CD4-positive, alpha-beta T cell (primary cell): ENCODE results near the gene SASH1. TPM values are rescaled to one million over a fixed set of nuclear protein-coding genes. Genes with fewer than 3 reads are reported as not detected.

Experiments used
- ATAC-seq: fragments of 200-7000 bp; cut with Tn5 transposase; one replicate; pipeline ENCODE4 v1.10.0; 2022; ENCODE audit warnings: mild to moderate bottlenecking; ENCODE audit not compliant: poor library complexity
- CTCF ChIA-PET: fragments of 350-600 bp; sonication (Branson Sonifier 250); formaldehyde crosslinking; loops from one replicate; lab custom pipeline; 2021; ENCODE audit warnings: antibody characterized with exemption, inconsistent platforms; lab: Charles Lee
- POLR2A ChIA-PET: fragments of 350-600 bp; sonication (Branson Sonifier 250); formaldehyde crosslinking; loops from one replicate; lab custom pipeline; 2021; ENCODE audit warnings: antibody characterized with exemption, inconsistent platforms; lab: Charles Lee
- DNase-seq, 14 experiments: peaks; one replicate each; pipeline ENCODE4 v3.0.0-alpha.2; 2013 to 2020; ENCODE audit warnings: mixed read lengths in 2 of 14
- H3K27ac ChIP-seq, 2 donors: one replicate each; pipeline versions ENCODE4 v1.5.1 to v1.7.0; 2013; ENCODE audit warnings: low read length in 2 of 2, low read depth in 1 of 2, mild to moderate bottlenecking in 1 of 2
- H3K27me3 ChIP-seq, 2 experiments: 1 replicate in 1 of 2; 2 replicates in 1 of 2; pipeline versions ENCODE4 v1.6.1 to v1.7.0; 2013; ENCODE audit warnings: low read length in 2 of 2, control low read depth in 1 of 2, mild to moderate bottlenecking in 1 of 2, moderate library complexity in 1 of 2; ENCODE audit not compliant: insufficient read depth in 2 of 2, control insufficient read depth in 1 of 2
- H3K36me3 ChIP-seq: one replicate; pipeline ENCODE4 v1.6.1; 2013; ENCODE audit warnings: low read length, control low read depth; ENCODE audit not compliant: insufficient read depth
- H3K4me1 ChIP-seq: one replicate; pipeline ENCODE4 v1.6.1; 2013; ENCODE audit warnings: low read length, control low read depth; ENCODE audit not compliant: insufficient read depth
- H3K4me3 ChIP-seq: one replicate; pipeline ENCODE4 v1.5.1; 2013; ENCODE audit warnings: mild to moderate bottlenecking, low read length, moderate library complexity
- H3K9me3 ChIP-seq, 2 experiments: 1 replicate in 1 of 2; 2 replicates in 1 of 2; pipeline versions ENCODE4 v1.6.1 to v1.7.0; 2013; ENCODE audit warnings: low read length in 2 of 2, mild to moderate bottlenecking in 2 of 2, control low read depth in 1 of 2, moderate library complexity in 1 of 2; ENCODE audit not compliant: control insufficient read depth in 1 of 2, insufficient read depth in 1 of 2
- H3K27ac Mint-ChIP-seq: one replicate; pipeline ENCODE4 v1.8.0; 2020; ENCODE audit warnings: mixed read lengths
- H3K27me3 Mint-ChIP-seq: one replicate; pipeline ENCODE4 v1.8.0; 2021; ENCODE audit warnings: mixed read lengths
- H3K36me3 Mint-ChIP-seq: one replicate; pipeline ENCODE4 v1.8.0; 2021; ENCODE audit warnings: low read depth, mixed read lengths
- H3K4me1 Mint-ChIP-seq: one replicate; pipeline ENCODE4 v1.8.0; 2021; ENCODE audit warnings: low read depth, mixed read lengths
- H3K4me3 Mint-ChIP-seq: one replicate; pipeline ENCODE4 v1.8.0; 2020; ENCODE audit warnings: mild to moderate bottlenecking, mixed read lengths
- H3K9me3 Mint-ChIP-seq: one replicate; pipeline ENCODE4 v1.8.0; 2020; ENCODE audit warnings: mixed read lengths
- intact Hi-C, 2 experiments: fragments of 100-400 bp; cut with DNase I in 1 of 2; cut with micrococcal nuclease in 1 of 2; formaldehyde crosslinking; loops; one replicate each; pipeline versions ENCODE4 v1.15.1 to v1.9.0; 2023 to 2025; cut with DNase I, micrococcal nuclease
- total RNA-seq, 174 experiments: library from RNA in 2 of 174; stranded (reverse) in 2 of 174; gene quantifications; one replicate each; pipeline ENCODE4 v1.2.3 and lab custom pipeline; 2021 to 2026
- TF ChIP-seq, protein P1 (sequence below): fragments of 200-600 bp; IDR thresholded peaks from one replicate; pipeline ENCODE4 v1.8.0; 2022; ENCODE audit warnings: antibody characterized with exemption, mild to moderate bottlenecking

The SASH1 gene
- total RNA-seq, 2 experiments from 2014 or later = 0.58 to 0.75 TPM

GRCh38 chr6:148303616-148304015 is 39.0 kb upstream of the SASH1 start:
- Histone ChIP-seq H3K4me1 (no peaks in the 10 kb centered on the region), H3K36me3 (no peaks in the 10 kb centered on the region), H3K27ac (no peak overlapping the region), H3K27me3 (no peaks in the 10 kb centered on the region), H3K9me3 (peaks cover 0 to 3% of the 10 kb centered on the region in 2 experiments), H3K4me3 (no peak overlapping the region)
- intact Hi-C loops = no loop called here
- Mint-ChIP-seq H3K27me3 (peaks cover 7% of the 10 kb centered on the region), H3K36me3 (no peaks in the 10 kb centered on the region), H3K27ac (no peak overlapping the region), H3K4me1 (no peaks in the 10 kb centered on the region), H3K4me3 (no peak overlapping the region), H3K9me3 (no peaks in the 10 kb centered on the region)
- CTCF ChIA-PET = no interaction called here
- ATAC-seq (no peak), DNase-seq (no peak)
- POLR2A ChIA-PET = no interaction called here
- TF ChIP-seq, protein P1, sequence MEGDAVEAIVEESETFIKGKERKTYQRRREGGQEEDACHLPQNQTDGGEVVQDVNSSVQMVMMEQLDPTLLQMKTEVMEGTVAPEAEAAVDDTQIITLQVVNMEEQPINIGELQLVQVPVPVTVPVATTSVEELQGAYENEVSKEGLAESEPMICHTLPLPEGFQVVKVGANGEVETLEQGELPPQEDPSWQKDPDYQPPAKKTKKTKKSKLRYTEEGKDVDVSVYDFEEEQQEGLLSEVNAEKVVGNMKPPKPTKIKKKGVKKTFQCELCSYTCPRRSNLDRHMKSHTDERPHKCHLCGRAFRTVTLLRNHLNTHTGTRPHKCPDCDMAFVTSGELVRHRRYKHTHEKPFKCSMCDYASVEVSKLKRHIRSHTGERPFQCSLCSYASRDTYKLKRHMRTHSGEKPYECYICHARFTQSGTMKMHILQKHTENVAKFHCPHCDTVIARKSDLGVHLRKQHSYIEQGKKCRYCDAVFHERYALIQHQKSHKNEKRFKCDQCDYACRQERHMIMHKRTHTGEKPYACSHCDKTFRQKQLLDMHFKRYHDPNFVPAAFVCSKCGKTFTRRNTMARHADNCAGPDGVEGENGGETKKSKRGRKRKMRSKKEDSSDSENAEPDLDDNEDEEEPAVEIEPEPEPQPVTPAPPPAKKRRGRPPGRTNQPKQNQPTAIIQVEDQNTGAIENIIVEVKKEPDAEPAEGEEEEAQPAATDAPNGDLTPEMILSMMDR = no peak

DNA sequence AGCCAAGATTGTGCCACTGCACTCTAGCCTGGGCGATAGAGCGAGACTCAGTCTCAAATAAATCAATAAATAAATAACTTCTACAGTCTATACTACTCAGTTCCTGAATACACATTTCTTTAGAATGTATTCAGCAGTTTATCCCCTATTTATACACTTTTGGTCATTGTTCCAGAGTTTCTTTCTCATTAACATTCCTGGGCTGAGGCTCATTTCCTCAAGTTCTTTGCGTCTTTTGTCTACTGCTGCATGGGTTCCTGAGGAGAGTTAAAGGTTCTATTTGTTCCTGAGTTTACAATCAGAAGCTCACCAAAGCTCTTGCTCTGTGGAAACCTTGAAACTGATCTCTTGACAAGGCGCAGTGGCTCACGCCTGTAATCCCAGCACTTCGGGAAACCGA is 37.7 kb upstream of the SASH1 start:
- DNase-seq (no peak), ATAC-seq (no peak)
- TF ChIP-seq, protein P1 = no peak
- Mint-ChIP-seq H3K27ac (no peak overlapping the region), H3K9me3 (no peaks in the 10 kb centered on the region), H3K36me3 (no peaks in the 10 kb centered on the region), H3K27me3 (peaks cover 3% of the 10 kb centered on the region), H3K4me3 (no peak overlapping the region), H3K4me1 (no peaks in the 10 kb centered on the region)
- Histone ChIP-seq H3K4me1 (no peaks in the 10 kb centered on the region), H3K27me3 (no peaks in the 10 kb centered on the region), H3K36me3 (no peaks in the 10 kb centered on the region), H3K4me3 (no peak overlapping the region), H3K27ac (no peak overlapping the region), H3K9me3 (peaks cover 0 to 3% of the 10 kb centered on the region in 2 experiments)
- intact Hi-C loops = no loop called here
- POLR2A ChIA-PET = no interaction called here
- CTCF ChIA-PET = interaction anchor here (0.6 kb wide), 1 partner anchor 31 kb away, joined by 3 read pairs; no protein-coding TSS in a partner anchor

DNA sequence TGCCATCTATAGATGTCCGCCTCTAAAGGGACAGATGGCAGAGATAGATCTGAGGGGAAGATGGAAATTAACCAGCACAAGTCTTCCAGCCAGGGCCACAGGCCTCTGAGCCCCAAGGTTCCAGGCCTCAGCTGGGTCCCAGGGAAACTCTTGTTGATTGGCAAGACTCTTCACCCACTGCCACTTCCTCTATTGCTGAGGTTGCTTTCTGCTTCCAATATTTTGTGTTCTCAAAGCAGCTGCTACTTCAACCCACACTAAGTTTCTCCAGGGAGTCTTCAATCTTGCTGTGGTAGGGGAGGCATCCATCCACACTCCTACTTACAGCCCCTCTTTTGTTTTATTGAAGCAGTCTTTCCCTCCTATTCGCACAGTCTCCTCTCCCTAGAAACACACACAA is 36.4 kb upstream of the SASH1 start:
- Histone ChIP-seq H3K9me3 (peaks cover 0 to 3% of the 10 kb centered on the region in 2 experiments), H3K27me3 (no peaks in the 10 kb centered on the region), H3K4me3 (no peak overlapping the region), H3K36me3 (no peaks in the 10 kb centered on the region), H3K27ac (no peak overlapping the region), H3K4me1 (no peaks in the 10 kb centered on the region)
- TF ChIP-seq, protein P1 = no peak
- DNase-seq = no peak
- ChIA-PET POLR2A (no interaction called here), CTCF (no interaction called here)
- no peaks in the 10 kb centered on the region for H3K4me1 Mint-ChIP-seq
- H3K9me3 Mint-ChIP-seq = no peaks in the 10 kb centered on the region
- intact Hi-C loops = no loop called here
- no peak overlapping the region for H3K27ac Mint-ChIP-seq
- no peaks in the 10 kb centered on the region for H3K27me3 Mint-ChIP-seq
- no peak for ATAC-seq
- no peak overlapping the region for H3K4me3 Mint-ChIP-seq
- H3K36me3 Mint-ChIP-seq = no peaks in the 10 kb centered on the region
